Parathyroid adenoma (tissue), 2 donors: ENCODE results near the gene ASPRV1.

ENCODE experiments used
- H2AFZ ChIP-seq: fragments of 300-600 bp; sonication (generic); one replicate; pipeline ENCODE4 v1.7.0; 2017; ENCODE audit warnings: antibody characterized with exemption, mild to moderate bottlenecking
- H3K27ac ChIP-seq: fragments of 300-600 bp; sonication (generic); one replicate; pipeline ENCODE4 v1.7.0; 2017
- H3K27me3 ChIP-seq: fragments of 300-600 bp; sonication (generic); one replicate; pipeline ENCODE4 v1.7.0; 2017; ENCODE audit warnings: low read length; ENCODE audit not compliant: control insufficient read depth, insufficient read depth
- H3K36me3 ChIP-seq: fragments of 300-600 bp; sonication (generic); one replicate; pipeline ENCODE4 v1.7.0; 2017; ENCODE audit warnings: low read length; ENCODE audit not compliant: control insufficient read depth, insufficient read depth
- H3K4me1 ChIP-seq: fragments of 300-600 bp; sonication (generic); one replicate; pipeline ENCODE4 v1.7.0; 2017; ENCODE audit warnings: control low read depth
- H3K4me2 ChIP-seq: fragments of 300-600 bp; sonication (generic); one replicate; pipeline ENCODE4 v1.7.0; 2017; ENCODE audit warnings: low read length
- H3K4me3 ChIP-seq: fragments of 300-600 bp; sonication (generic); one replicate; pipeline ENCODE4 v1.7.0; 2017; ENCODE audit warnings: low read depth, low read length
- H3K79me2 ChIP-seq: fragments of 300-600 bp; sonication (generic); one replicate; pipeline ENCODE4 v1.7.0; 2017; ENCODE audit warnings: control low read depth
- H3K9ac ChIP-seq: fragments of 300-600 bp; sonication (generic); one replicate; pipeline ENCODE4 v1.7.0; 2017; ENCODE audit warnings: mild to moderate bottlenecking
- H3K9me3 ChIP-seq: fragments of 300-600 bp; sonication (generic); one replicate; pipeline ENCODE4 v1.7.0; 2017; ENCODE audit warnings: low read length; ENCODE audit not compliant: control insufficient read depth
- TF ChIP-seq, protein P1 (sequence below): fragments of 300-600 bp; sonication (generic); IDR thresholded peaks from one replicate; pipeline ENCODE4 v1.7.0; 2017; ENCODE audit warnings: antibody characterized with exemption, mild to moderate bottlenecking
- donor health status: primary hyperparathyroidism.

The ASPRV1 gene

GRCh38 chr2:69943843-69944525 is 17.4 kb downstream of the ASPRV1 start:
- Histone ChIP-seq H3K4me1 (no peaks in the 10 kb centered on the region), H2AFZ (no peak overlapping the region), H3K4me3 (no peak overlapping the region), H3K4me2 (no peak overlapping the region), H3K79me2 (no peaks in the 10 kb centered on the region), H3K36me3 (no peaks in the 10 kb centered on the region), H3K9me3 (no peaks in the 10 kb centered on the region), H3K27ac (no peak overlapping the region), H3K9ac (no peak overlapping the region), H3K27me3 (no peaks in the 10 kb centered on the region)
- TF ChIP-seq, protein P1, sequence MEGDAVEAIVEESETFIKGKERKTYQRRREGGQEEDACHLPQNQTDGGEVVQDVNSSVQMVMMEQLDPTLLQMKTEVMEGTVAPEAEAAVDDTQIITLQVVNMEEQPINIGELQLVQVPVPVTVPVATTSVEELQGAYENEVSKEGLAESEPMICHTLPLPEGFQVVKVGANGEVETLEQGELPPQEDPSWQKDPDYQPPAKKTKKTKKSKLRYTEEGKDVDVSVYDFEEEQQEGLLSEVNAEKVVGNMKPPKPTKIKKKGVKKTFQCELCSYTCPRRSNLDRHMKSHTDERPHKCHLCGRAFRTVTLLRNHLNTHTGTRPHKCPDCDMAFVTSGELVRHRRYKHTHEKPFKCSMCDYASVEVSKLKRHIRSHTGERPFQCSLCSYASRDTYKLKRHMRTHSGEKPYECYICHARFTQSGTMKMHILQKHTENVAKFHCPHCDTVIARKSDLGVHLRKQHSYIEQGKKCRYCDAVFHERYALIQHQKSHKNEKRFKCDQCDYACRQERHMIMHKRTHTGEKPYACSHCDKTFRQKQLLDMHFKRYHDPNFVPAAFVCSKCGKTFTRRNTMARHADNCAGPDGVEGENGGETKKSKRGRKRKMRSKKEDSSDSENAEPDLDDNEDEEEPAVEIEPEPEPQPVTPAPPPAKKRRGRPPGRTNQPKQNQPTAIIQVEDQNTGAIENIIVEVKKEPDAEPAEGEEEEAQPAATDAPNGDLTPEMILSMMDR, result no peak

DNA sequence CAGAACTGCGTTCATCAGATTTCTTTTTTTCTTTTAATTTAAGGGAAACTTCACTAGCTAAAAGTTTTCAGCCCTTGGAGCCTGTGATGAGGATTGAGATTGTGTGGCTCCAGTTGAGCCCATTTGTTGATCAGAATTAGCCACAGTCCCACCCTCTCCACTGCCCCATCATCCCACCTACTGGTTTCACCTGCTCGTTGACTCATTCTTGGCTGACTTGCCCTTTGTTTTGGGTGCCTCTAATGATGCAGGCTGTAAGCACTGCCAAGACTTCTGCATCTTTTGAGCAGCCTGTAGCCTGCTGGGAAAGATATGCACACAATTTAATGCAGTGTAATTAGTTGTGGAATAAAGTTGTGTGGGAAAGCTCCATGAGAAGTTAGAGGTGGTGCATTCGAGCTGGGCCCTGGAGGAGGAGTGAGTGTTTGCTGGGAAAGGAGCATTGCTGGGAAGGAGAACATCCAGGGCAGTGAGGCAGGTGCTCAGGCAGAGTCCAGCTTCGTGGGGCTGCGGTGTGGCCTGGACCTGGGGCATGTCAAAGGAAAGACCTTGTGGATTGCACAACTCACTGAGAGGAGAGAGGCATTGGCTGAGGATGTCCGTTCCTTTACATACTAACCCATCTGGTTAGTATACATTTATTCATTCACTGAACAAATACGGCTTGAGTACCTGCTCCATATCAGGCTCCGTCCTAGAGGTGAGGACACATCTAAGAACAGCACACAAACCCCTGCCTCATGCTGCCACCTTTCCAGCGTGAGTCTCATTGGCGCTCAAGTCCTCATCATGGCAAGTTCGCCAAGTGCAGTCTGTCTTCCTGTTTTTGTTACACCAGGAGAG is 18.2 kb downstream of the ASPRV1 start:
- Histone ChIP-seq H3K4me2 (no peak overlapping the region), H3K27ac (no peak overlapping the region), H2AFZ (no peak overlapping the region), H3K27me3 (no peaks in the 10 kb centered on the region), H3K36me3 (no peaks in the 10 kb centered on the region), H3K79me2 (no peaks in the 10 kb centered on the region), H3K9ac (no peak overlapping the region), H3K4me3 (no peak overlapping the region), H3K4me1 (no peaks in the 10 kb centered on the region), H3K9me3 (no peaks in the 10 kb centered on the region)
- TF ChIP-seq, protein P1, result no peak

DNA sequence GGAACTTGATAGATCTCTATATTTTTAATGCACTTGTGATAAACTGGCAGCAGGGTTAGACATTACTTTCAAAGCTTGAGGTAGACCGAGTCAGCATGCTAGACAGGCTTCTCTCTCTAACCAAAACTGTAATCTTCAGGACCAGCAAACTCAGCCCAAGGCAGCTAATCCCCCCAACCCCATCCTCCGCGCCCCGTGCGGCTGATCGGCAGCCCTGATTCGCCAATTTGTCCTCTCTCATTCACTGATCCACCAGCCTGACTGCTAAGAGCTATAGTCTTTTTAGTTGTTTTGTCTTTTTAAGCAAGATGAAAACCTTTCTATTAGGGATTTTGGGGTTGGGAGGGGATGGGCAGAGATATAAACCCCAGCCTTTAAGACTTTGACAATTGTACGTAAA is 20.7 kb downstream of the ASPRV1 start:
- Histone ChIP-seq H3K4me3 (no peak overlapping the region), H3K4me1 (no peaks in the 10 kb centered on the region), H3K36me3 (no peaks in the 10 kb centered on the region), H3K79me2 (no peaks in the 10 kb centered on the region), H3K4me2 (no peak overlapping the region), H3K27ac (no peak overlapping the region), H3K9me3 (no peaks in the 10 kb centered on the region), H2AFZ (no peak overlapping the region), H3K27me3 (no peaks in the 10 kb centered on the region), H3K9ac (no peak overlapping the region)
- TF ChIP-seq, protein P1, result no peak

- no peaks in the 10 kb centered on the region for H3K9me3 ChIP-seq
- no peaks in the 10 kb centered on the region for H3K36me3 ChIP-seq
Measured at GRCh38 chr2:69939722-69940121, 21.7 kb downstream of the ASPRV1 start.

More at GRCh38 chr2:69939722-69940121, 21.7 kb downstream of the ASPRV1 start:
- H2AFZ ChIP-seq, result no peak overlapping the region
- no peak overlapping the region for H3K9ac ChIP-seq
- no peaks in the 10 kb centered on the region for H3K79me2 ChIP-seq
- no peak overlapping the region for H3K27ac ChIP-seq
- H3K4me2 ChIP-seq, result no peak overlapping the region
- TF ChIP-seq, protein P1, result no peak
- H3K4me1 ChIP-seq, result no peaks in the 10 kb centered on the region
- no peak overlapping the region for H3K4me3 ChIP-seq
- no peaks in the 10 kb centered on the region for H3K27me3 ChIP-seq
